Panc1 (cell line): Measurements from ENCODE around the gene TMC4.

ENCODE experiments used
- POLR2AphosphoS5 ChIP-seq: IDR thresholded peaks from 2 replicates; pipeline ENCODE4 v1.6.1; 2012; ENCODE audit warnings: mild to moderate bottlenecking, low read depth, low read length, moderate library complexity
- TCF7L2 ChIP-seq: IDR thresholded peaks from 2 replicates; pipeline ENCODE4 v1.6.1; 2011; ENCODE audit warnings: mild to moderate bottlenecking, low read depth, low read length, inconsistent platforms
- TF ChIP-seq, protein P1 (sequence below): fragments of 450-650 bp; IDR thresholded peaks from 2 replicates; pipeline ENCODE4 v1.5.1; 2017; ENCODE audit warnings: mild to moderate bottlenecking

DNA sequence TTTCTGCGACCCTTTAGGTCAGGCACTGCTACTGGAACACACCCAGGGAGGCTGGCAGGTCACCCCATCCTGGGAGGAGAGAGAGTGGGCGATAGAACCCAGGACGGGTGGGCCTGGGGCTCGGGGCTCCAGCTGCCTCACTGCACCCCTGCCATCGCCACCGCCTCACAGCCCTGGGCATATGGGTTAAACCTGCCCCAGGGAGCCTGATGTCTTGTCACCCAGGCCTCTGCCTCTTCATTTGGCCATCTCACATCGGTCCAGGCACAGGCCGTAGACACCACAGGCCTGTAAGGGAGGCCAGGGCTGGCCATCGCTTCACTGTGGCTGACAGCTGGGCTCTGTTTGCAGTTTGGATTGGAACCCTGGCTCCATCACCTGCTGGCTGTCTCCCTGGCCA lies 47.2 kb downstream of the TMC4 start:
- TF ChIP-seq, protein P1, sequence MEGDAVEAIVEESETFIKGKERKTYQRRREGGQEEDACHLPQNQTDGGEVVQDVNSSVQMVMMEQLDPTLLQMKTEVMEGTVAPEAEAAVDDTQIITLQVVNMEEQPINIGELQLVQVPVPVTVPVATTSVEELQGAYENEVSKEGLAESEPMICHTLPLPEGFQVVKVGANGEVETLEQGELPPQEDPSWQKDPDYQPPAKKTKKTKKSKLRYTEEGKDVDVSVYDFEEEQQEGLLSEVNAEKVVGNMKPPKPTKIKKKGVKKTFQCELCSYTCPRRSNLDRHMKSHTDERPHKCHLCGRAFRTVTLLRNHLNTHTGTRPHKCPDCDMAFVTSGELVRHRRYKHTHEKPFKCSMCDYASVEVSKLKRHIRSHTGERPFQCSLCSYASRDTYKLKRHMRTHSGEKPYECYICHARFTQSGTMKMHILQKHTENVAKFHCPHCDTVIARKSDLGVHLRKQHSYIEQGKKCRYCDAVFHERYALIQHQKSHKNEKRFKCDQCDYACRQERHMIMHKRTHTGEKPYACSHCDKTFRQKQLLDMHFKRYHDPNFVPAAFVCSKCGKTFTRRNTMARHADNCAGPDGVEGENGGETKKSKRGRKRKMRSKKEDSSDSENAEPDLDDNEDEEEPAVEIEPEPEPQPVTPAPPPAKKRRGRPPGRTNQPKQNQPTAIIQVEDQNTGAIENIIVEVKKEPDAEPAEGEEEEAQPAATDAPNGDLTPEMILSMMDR: no peak
- TF ChIP-seq POLR2AphosphoS5: no peak
- TF ChIP-seq TCF7L2: no peak
